GM21619 (cell line): ENCODE results near the gene TOR4A.
"Not testable (repeated sequence)": the region's sequence is repeated elsewhere in the genome, so short reads cannot be mapped to it uniquely, and the experiment has no call there.

Experiments used
- ATAC-seq: cut with Tn5 transposase; IDR thresholded peaks from one replicate; pipeline ENCODE4 v1.9.1; 2021; ENCODE audit not compliant: unreplicated experiment

Gene TOR4A

DNA sequence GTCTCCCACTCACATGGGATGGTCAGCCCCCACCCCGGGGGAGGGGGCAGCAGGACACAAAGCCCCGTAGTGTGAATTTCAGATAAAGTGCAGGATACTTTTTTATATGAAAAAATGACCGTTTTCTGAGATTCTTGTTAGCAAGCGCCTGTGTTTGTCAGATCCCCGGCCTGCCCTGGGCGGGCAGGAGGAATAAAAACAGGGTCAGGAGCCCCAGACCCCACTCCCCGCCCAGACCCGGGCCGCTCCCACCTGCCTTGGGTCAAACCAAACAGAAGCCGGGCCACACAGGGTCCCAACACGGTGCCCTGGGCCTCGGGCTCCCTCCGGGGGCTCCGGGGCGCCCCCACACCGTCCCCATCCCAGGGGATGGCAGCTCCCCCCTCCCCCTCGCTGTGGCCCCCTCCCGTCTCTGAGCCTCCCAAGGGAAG, 38.1 kb downstream of the TOR4A start:
- ATAC-seq, result no peak

GRCh38 chr9:137316012-137316981, 38.8 kb downstream of the TOR4A start:
- no peak for ATAC-seq

DNA sequence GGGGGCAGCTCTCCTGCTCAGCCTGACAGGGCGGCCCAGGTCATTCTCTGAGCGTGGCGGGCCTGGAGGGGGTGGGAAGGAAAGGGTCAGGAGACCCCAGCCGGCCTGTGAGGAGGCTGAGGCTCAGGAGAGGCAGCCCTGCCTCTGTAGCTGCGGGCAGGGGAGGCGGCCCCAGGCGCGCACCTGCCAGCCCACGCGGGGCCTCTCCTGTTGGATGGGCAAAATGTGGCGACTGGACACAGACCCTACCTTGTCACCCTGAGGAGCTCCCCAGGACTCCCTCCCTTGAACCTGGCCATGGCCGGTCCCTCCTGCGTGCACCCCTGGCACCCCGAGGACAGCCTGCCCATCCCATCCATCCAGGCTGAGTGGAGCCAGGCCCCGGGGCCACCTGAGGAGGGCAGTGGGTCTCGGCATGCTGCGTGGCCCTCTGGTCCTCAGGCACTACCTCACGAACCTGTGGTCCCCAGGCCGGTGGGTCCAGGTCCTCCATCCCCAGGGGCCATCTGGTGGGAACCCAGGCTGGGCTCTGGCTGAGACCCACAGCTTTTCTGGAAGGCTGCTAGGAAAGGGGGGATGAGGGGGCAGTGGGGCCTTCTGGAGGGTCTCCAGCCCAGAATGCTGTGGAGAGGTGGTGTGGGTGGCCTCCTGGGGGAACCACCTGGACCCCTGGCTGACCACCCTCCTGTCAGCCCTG, 39.6 kb downstream of the TOR4A start:
- no peak for ATAC-seq

- no peak for ATAC-seq
These were observed 40.4 kb downstream of the TOR4A start for GRCh38 chr9:137317718-137318511.

DNA sequence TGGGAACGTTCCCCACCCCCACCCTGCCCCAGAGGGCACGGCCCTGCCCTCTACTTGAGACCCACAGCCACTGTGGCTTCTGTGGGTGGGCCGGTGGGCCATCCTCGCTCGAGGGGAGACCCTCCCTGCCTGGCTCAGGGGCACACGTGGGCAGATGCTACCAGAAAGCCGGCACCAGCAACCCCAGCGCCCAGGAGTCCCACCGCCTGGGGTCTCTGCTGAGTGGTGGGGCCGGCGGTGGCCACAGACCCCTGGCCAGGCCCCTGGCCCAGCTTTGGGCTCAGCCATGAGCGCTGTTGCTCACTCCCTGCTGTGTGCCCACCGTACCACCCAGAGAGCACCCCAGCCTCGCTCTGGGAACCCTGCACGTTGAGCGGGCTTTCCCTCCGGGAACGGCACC, 41.1 kb downstream of the TOR4A start:
- no peak for ATAC-seq

- no peak for ATAC-seq
These were observed 41.6 kb downstream of the TOR4A start for GRCh38 chr9:137319011-137319738.

GRCh38 chr9:137319739-137320551, 42.4 kb downstream of the TOR4A start:
- ATAC-seq, result no peak

DNA sequence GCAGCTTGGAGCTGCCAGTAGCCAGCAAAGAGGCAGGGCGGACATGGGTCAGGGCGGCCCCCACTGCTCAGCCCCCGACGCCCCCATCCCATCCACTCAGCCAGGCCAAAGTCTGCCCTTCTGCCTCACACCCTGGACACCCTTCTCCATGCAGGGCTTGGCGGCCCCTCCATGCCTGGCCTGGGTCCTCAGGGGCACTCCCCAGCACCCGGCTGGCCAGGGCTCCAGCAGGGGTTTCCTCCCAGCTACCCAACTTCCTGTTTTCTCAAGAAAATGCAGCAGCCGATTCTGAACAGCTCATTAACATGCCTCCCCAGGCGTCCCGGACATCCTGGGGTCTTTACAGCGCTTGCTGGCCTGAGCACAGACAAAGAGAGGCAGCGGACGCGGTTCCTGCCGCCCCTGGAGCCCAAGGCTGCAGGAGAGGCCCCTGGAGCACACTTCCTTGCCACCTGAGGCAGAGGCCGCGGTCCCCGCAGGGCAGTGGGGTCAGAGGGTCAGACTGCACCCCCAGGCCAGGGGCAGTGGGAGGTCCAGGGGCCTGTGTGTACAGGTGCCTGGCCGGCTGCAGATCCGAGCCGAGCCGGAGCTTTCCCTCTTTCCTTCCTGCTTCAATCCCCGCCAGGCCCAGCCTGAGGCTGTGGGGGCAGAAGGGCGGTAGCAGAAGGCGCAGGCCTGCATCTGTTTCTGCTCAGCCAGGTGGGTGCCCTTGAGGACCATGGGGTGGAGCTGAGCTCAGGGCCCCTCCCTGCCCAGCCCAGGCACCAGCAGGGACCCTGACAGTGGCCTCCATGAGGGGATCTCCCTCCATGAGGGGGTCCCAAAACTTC, 43.2 kb downstream of the TOR4A start:
- ATAC-seq, result no peak

- ATAC-seq, result no peak
These were observed 44.3 kb downstream of the TOR4A start for GRCh38 chr9:137321726-137322361.

DNA sequence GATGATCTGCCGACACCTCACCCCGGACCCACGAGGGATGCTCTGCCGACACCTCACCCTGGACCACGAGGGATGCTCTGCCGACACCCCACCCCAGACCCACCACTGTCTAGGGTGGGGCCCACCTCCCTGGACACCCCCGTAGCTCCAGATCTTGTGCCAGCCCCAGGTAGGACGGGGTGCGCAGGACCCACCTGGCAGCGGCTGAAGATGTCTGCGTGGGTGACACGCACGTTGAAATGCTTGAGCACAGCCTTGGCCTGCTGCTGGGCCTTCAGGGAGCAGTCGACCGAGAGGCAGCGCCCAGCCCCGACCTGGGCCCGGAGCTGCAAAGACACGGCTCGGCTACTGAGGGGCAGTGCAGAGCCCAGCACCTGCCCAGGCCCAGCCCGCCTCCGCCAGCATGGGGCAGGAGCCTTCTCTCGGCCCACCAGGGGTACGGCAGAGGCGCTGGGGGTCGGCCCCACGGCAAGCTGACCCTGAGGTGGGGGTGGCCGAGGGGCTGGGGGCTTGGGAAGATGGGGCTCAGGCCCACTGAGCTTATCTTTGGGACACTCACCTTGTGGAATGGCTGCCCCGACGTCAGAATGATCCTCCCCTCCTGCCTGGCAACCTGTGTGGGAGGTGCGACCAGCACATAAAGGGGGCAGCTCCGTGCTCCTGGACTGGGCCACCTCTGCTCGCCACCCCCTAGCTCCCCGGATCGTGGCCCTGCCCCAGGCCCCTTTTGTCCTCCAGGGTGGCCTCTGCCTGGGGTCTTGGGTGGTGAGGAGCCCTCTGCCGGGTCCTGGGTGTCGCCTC, 46.2 kb downstream of the TOR4A start:
- ATAC-seq, result no peak

GRCh38 chr9:137325124-137325523, 47.6 kb downstream of the TOR4A start:
- ATAC-seq, result no peak

GRCh38 chr9:137325799-137326198, 48.3 kb downstream of the TOR4A start:
- no peak for ATAC-seq

DNA sequence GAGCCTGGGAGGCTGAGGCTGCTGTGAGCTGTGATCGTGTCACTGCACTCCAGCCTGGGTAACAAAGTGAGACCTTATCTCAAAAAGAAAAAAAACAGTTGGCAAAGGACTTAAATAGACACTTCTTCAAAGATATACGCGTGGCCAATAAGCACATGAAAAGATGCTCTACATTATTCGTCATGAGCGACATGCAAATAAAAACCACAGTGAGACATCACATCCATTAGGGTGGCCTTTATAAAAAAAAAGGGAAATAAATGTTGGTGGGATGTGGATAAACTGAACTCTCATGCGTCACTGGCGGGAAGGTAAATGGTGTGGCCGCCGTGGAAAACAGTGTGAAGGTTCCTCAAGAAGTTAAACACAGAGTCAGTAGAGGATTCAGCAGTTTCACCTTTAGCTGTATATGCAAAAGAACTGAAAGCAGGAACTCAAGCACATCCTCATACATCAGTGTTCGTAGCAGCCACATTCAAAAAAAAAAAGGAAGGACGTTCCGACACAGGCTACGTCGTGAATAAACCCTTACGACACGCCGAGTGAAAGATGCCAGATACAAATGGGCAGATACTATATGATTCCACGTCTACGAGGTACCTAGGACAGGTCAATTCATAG, 49.0 kb downstream of the TOR4A start:
- ATAC-seq, result no peak

GRCh38 chr9:137327641-137328550, 50.4 kb downstream of the TOR4A start:
- not testable (repeated sequence) for ATAC-seq

GRCh38 chr9:137329590-137329989, 52.1 kb downstream of the TOR4A start:
- not testable (repeated sequence) for ATAC-seq

GRCh38 chr9:137330689-137331088, 53.2 kb downstream of the TOR4A start:
- no peak for ATAC-seq
